Immature natural killer cell (primary cell): ENCODE results near the gene RASD2. TPM values are rescaled to one million over a fixed set of nuclear protein-coding genes. Genes with fewer than 3 reads are reported as not detected.
A peak's percentile ranks its signal among the peaks of the same experiment; 100 is the strongest.
"Not testable (repeated sequence)": the region's sequence is repeated elsewhere in the genome, so short reads cannot be mapped to it uniquely, and the experiment has no call there.

ENCODE experiments used
- DNase-seq, 3 donors: peaks; one replicate each; pipeline ENCODE4 v3.0.0; 2022; ENCODE audit warnings: mixed read lengths in 1 of 3
- H3K27ac Mint-ChIP-seq, 6 donors: one replicate each; pipeline ENCODE4 v1.8.0; 2020; ENCODE audit warnings: mixed read lengths in 6 of 6, mild to moderate bottlenecking in 5 of 6, inconsistent platforms in 4 of 6, moderate library complexity in 3 of 6
- H3K27me3 Mint-ChIP-seq, 3 donors: one replicate each; pipeline ENCODE4 v1.8.0; 2020 to 2021; ENCODE audit warnings: low read depth in 3 of 3, mild to moderate bottlenecking in 3 of 3, mixed read lengths in 3 of 3, moderate library complexity in 3 of 3, inconsistent platforms in 1 of 3
- H3K36me3 Mint-ChIP-seq, 3 donors: one replicate each; pipeline ENCODE4 v1.8.0; 2020; ENCODE audit warnings: mixed read lengths in 3 of 3, inconsistent platforms in 2 of 3, mild to moderate bottlenecking in 2 of 3
- H3K4me1 Mint-ChIP-seq, 2 donors: one replicate each; pipeline ENCODE4 v1.8.0; 2020; ENCODE audit warnings: inconsistent platforms in 2 of 2, mild to moderate bottlenecking in 2 of 2, mixed read lengths in 2 of 2, moderate library complexity in 1 of 2
- H3K4me3 Mint-ChIP-seq, 5 donors: one replicate each; pipeline ENCODE4 v1.8.0; 2020; ENCODE audit warnings: mild to moderate bottlenecking in 5 of 5, mixed read lengths in 5 of 5, inconsistent platforms in 3 of 5, moderate library complexity in 3 of 5
- H3K9me3 Mint-ChIP-seq, 6 donors: one replicate each; pipeline ENCODE4 v1.8.0; 2020; ENCODE audit warnings: mild to moderate bottlenecking in 6 of 6, mixed read lengths in 6 of 6, inconsistent platforms in 4 of 6, moderate library complexity in 3 of 6
- polyA plus RNA-seq, 3 donors: library from polyadenylated mRNA; unstranded; fragments of 300-500 nt; fragmentation: Illumina TruSeq; gene quantifications; one replicate each; pipeline ENCODE4 v1.2.3, GENCODE V29; 2021

RASD2 gene, protein sequence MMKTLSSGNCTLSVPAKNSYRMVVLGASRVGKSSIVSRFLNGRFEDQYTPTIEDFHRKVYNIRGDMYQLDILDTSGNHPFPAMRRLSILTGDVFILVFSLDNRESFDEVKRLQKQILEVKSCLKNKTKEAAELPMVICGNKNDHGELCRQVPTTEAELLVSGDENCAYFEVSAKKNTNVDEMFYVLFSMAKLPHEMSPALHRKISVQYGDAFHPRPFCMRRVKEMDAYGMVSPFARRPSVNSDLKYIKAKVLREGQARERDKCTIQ
- polyA plus RNA-seq = not detected

- DNase-seq = no peak
- peak within 1 kb of the TSS; percentile 68 to 82 (median 80) for H3K4me3 Mint-ChIP-seq
- H3K27me3 Mint-ChIP-seq = peaks cover 12 to 25% (median 15%) of the 10 kb centered on the region in 3 donors
- peak within 1 kb of the TSS in 2 of 6 donors; percentile 7 for H3K27ac Mint-ChIP-seq
- peaks cover 0 to 2% (median 0%) of the 10 kb centered on the region in 6 donors for H3K9me3 Mint-ChIP-seq
- peaks cover 16 to 22% of the 10 kb centered on the region in 2 donors for H3K4me1 Mint-ChIP-seq
- no peaks in the 10 kb centered on the region for H3K36me3 Mint-ChIP-seq
Observed at GRCh38 chr22:35540595-35541253, at the start of gene RASD2. RASD2 (plus strand) TSS chr22:35540831; CDS start chr22:35546810, 5,979 bp downstream.

DNA sequence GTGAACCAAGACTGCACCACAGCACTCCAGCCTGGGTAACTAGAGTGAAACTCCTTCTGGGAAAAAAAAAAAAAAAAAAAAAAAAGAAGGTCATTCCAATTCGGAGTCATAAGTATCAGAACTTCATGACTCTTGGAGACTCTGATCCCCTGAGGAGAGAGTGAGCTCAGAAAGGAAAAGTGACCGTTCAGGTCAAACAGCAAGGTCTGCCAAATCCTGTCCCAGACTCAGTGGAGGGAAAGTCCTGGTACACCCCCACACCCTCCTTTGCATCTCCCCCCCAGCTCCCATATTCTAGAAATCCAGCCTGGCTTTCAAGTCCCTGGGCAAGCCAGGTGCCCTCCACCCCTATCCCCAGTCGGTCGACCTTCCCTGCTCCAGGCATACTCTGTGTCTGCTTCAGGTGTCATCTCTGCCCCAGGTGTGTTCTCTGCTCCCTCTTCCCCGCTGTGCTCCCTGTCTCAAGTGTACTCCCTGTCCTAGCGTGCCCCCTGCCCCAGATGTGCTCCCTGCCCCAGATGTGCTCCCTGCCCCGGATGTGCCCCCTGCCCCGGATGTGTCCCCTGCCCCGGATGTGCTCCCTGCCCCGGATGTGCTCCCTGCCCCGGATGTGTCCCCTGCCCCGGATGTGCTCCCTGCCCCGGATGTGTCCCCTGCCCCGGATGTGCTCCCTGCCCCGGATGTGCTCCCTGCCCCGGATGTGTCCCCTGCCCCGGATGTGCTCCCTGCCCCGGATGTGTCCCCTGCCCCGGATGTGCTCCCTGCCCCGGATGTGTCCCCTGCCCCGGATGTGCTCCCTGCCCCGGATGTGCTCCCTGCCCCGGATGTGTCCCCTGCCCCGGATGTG, 49.3 kb upstream of the RASD2 start:
- not testable (repeated sequence) for H3K9me3 Mint-ChIP-seq

GRCh38 chr22:35491908-35492380, 48.7 kb upstream of the RASD2 start:
- peaks cover 0 to 6% (median 5%) of the 10 kb centered on the region in 3 donors for H3K27me3 Mint-ChIP-seq
- DNase-seq = no peak
- no peaks in the 10 kb centered on the region for H3K9me3 Mint-ChIP-seq
- H3K4me3 Mint-ChIP-seq = no peak overlapping the region
- no peak overlapping the region for H3K27ac Mint-ChIP-seq
- no peaks in the 10 kb centered on the region for H3K4me1 Mint-ChIP-seq
- H3K36me3 Mint-ChIP-seq = no peaks in the 10 kb centered on the region

More for the DNA sequence above, 49.3 kb upstream of the RASD2 start:
- not testable (repeated sequence) for H3K4me3 Mint-ChIP-seq, H3K27me3 Mint-ChIP-seq, H3K4me1 Mint-ChIP-seq, DNase-seq, H3K36me3 Mint-ChIP-seq, H3K27ac Mint-ChIP-seq

DNA sequence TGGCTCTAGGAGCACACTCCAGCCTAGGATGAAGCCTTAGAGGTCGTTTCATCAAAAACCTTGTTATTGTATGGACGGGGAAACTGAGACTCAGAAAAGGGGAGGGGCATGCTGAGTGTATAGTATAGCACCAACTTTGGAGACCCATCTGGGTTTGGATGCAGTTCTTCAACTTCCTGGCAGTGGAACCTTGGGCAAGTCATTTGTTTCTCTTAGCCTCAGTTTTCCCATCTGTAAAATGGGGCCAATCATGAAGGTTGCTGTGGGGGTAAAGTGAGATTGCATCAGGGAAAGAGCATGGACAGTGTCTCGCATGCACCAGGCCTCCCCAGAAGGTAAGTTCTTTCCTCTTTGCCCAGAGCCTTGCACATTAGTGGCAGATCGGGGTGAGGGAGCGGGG, 47.6 kb upstream of the RASD2 start:
- H3K27ac Mint-ChIP-seq = no peak overlapping the region
- no peaks in the 10 kb centered on the region for H3K4me1 Mint-ChIP-seq
- H3K9me3 Mint-ChIP-seq = no peaks in the 10 kb centered on the region
- H3K36me3 Mint-ChIP-seq = no peaks in the 10 kb centered on the region
- H3K4me3 Mint-ChIP-seq = no peak overlapping the region
- DNase-seq = no peak
- peaks cover 0 to 6% (median 5%) of the 10 kb centered on the region in 3 donors for H3K27me3 Mint-ChIP-seq

DNA sequence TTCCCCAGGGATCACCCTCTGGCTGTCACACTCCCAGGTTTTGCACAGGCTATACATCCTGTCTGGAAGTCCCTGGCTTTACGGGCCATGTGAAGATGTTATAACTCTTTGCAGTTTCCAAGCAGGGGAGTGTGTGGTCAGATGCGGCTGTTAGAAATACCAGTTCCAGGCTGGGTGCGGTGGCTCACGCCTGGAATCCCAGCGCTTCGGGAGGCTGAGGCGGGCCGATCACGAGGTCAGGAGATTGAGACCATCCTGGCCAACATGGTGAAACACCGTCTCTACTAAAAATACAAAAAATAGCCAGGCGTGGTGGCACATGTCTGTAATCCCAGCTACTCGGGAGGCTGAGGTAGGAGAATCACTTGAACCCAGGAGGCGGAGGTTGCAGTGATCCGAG, 44.9 kb upstream of the RASD2 start:
- not testable (repeated sequence) for H3K4me1 Mint-ChIP-seq, DNase-seq, H3K4me3 Mint-ChIP-seq, H3K27ac Mint-ChIP-seq, H3K9me3 Mint-ChIP-seq, H3K36me3 Mint-ChIP-seq
- peaks cover 4 to 16% (median 5%) of the 10 kb centered on the region in 3 donors for H3K27me3 Mint-ChIP-seq

DNA sequence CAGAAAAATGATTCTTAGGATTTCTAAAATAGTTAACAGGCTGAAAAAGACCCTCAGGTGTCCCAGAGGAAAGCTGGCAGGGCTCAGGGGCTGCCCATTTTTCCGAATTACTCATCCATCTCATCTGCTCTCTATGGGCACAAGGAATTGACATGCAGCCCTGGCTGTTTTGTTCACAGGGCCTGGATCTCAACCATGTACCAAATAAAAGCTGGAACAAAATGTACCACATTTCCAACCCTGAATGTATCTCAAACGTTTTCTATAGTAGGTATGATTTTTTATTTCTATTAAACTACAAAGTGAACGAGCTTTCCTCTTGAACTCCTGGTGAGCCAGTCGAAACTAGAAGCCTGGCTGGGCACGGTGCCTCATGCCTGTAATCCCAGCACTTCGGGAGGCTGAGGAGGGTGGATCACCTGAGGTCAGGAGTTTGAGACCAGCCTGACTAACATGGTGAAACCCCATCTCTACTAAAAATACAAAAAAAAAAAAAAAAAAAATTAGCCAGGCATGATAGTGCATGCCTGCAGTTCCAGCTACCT, 43.8 kb upstream of the RASD2 start:
- no peaks in the 10 kb centered on the region for H3K36me3 Mint-ChIP-seq
- H3K27ac Mint-ChIP-seq = no peak overlapping the region
- no peaks in the 10 kb centered on the region for H3K4me1 Mint-ChIP-seq
- H3K27me3 Mint-ChIP-seq = peaks cover 4 to 16% (median 5%) of the 10 kb centered on the region in 3 donors
- H3K9me3 Mint-ChIP-seq = no peaks in the 10 kb centered on the region
- H3K4me3 Mint-ChIP-seq = no peak overlapping the region
- no peak for DNase-seq

- H3K27me3 Mint-ChIP-seq = peaks cover 4 to 16% (median 4%) of the 10 kb centered on the region in 3 donors
- no peak overlapping the region for H3K4me3 Mint-ChIP-seq
- no peak for DNase-seq
- H3K4me1 Mint-ChIP-seq = no peaks in the 10 kb centered on the region
- no peaks in the 10 kb centered on the region for H3K36me3 Mint-ChIP-seq
- no peaks in the 10 kb centered on the region for H3K9me3 Mint-ChIP-seq
- H3K27ac Mint-ChIP-seq = no peak overlapping the region
Observed at GRCh38 chr22:35498026-35498800, 42.4 kb upstream of the RASD2 start.

GRCh38 chr22:35502836-35503235, 37.8 kb upstream of the RASD2 start:
- Mint-ChIP-seq H3K36me3 (no peaks in the 10 kb centered on the region), H3K27ac (no peak overlapping the region), H3K4me3 (no peak overlapping the region), H3K27me3 (peaks cover 4 to 9% (median 5%) of the 10 kb centered on the region in 3 donors), H3K9me3 (no peaks in the 10 kb centered on the region), H3K4me1 (no peaks in the 10 kb centered on the region)
- DNase-seq = no peak

DNA sequence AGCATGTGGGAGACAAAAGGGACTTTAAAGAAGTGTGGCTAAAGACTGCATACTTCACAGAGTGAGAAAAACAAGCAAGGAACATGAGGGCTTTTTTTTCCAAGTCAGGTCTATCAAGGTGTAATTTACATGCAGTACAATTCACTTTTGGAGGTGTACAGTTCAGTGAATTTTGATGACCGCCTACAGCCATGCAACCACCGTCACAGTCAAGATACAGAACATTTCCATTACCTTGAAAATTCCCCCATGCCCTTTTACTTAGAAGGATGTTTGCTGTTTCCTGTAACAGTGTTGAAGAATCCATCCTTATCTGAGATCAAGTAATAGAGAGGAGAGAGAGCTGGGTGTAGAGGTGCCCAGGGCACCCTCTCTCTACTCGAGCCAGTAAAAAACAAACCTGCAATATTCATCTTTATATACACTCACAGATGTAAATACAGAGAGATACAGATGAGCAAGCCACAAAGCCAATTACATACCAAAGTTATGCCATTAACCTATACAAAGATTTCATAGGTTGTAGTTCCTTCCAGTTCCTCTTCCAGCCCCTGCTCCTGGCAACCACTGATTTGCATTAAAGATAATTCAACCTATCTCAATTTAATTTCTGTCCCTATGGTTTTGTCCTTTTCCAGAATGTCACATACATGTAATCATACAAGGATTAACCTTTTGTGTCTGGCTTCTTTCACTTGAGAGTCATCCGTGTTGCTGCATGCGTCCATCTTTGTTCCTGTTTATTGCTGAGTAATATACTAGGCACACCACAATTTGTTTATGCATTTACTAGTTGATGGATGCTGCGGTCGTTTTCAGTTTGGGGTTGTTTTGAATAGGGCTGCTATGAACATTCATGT, 35.0 kb upstream of the RASD2 start:
- Mint-ChIP-seq H3K9me3 (no peaks in the 10 kb centered on the region), H3K4me1 (no peaks in the 10 kb centered on the region), H3K4me3 (no peak overlapping the region), H3K36me3 (no peaks in the 10 kb centered on the region), H3K27ac (no peak overlapping the region), H3K27me3 (peaks cover 0 to 7% (median 3%) of the 10 kb centered on the region in 3 donors)
- DNase-seq = no peak

DNA sequence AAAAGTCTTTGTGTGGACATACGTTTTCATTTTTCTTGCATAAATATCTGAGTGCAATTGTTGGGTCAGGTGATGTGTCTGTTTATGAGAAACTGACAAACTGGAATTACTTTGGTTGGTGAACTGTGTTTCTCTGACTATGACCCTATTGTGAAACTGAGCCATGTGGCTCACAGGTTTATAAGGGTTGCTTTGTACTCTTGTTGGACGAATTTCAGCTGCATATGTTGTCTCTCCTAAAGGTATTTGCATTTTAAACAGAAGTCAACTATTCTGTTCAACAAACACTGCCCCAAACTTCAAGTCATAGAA, 34.4 kb upstream of the RASD2 start:
- H3K36me3 Mint-ChIP-seq = no peaks in the 10 kb centered on the region
- peaks cover 0 to 7% (median 3%) of the 10 kb centered on the region in 3 donors for H3K27me3 Mint-ChIP-seq
- DNase-seq = no peak
- no peaks in the 10 kb centered on the region for H3K4me1 Mint-ChIP-seq
- no peak overlapping the region for H3K4me3 Mint-ChIP-seq
- H3K9me3 Mint-ChIP-seq = no peaks in the 10 kb centered on the region
- no peak overlapping the region for H3K27ac Mint-ChIP-seq

GRCh38 chr22:35507851-35508250, 32.8 kb upstream of the RASD2 start:
- H3K9me3 Mint-ChIP-seq, H3K4me1 Mint-ChIP-seq, H3K36me3 Mint-ChIP-seq, H3K27ac Mint-ChIP-seq, DNase-seq, H3K4me3 Mint-ChIP-seq: not testable (repeated sequence)
- peaks cover 0 to 13% (median 3%) of the 10 kb centered on the region in 3 donors for H3K27me3 Mint-ChIP-seq

DNA sequence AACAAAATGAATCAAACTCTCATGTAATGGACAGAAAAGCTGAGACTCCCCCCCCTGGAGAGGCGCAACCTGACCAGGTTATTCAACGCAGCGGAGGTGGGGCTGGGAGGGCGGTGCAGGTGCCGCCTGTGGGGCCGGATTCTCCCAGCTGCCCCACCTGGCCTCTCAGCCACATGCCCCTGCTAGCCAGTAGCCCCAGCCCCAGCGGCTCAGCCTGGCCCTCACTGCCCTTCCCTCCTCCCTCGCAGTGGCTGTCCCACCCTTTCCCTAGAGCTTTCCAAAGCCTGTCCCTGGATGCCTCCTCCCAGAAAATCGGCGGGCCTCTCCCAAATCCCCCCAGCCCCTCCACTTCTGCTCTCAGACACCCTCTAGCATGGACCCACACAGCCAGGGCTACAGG, 31.2 kb upstream of the RASD2 start:
- no peaks in the 10 kb centered on the region for H3K36me3 Mint-ChIP-seq
- no peak for DNase-seq
- peaks cover 0 to 13% (median 3%) of the 10 kb centered on the region in 3 donors for H3K27me3 Mint-ChIP-seq
- H3K4me3 Mint-ChIP-seq = no peak overlapping the region
- H3K27ac Mint-ChIP-seq = no peak overlapping the region
- no peaks in the 10 kb centered on the region for H3K9me3 Mint-ChIP-seq
- no peaks in the 10 kb centered on the region for H3K4me1 Mint-ChIP-seq
